Endothelial cell of hepatic sinusoid (primary cell): Measurements from ENCODE around the gene TEX55.
"Not testable (repeated sequence)": the region's sequence is repeated elsewhere in the genome, so short reads cannot be mapped to it uniquely, and the experiment has no call there.

ENCODE experiments used
- in situ Hi-C: cut with HindIII; loops from 2 replicates; pipeline ENCODE4 v1.10.0; 2017; ENCODE audit warnings: low sequenced_read_pairs

Gene TEX55

GRCh38 chr3:119160361-119160760, 14.4 kb downstream of the TEX55 start:
- in situ Hi-C loops: no loop called here

GRCh38 chr3:119160815-119161214, 14.8 kb downstream of the TEX55 start:
- in situ Hi-C loops: no loop called here

- in situ Hi-C loops: no loop called here
Measured at GRCh38 chr3:119161240-119161639, 15.3 kb downstream of the TEX55 start.

GRCh38 chr3:119164745-119165144, 18.8 kb downstream of the TEX55 start:
- in situ Hi-C loops: not testable (repeated sequence)

- in situ Hi-C loops: no loop called here
Measured at GRCh38 chr3:119170821-119171220, 24.9 kb downstream of the TEX55 start.

GRCh38 chr3:119173325-119173724, 27.4 kb downstream of the TEX55 start, which contains the start of gene UPK1B:
Gene UPK1B (plus strand): TSS chr3:119173598. CDS start chr3:119186742, 13,144 bp downstream.
- in situ Hi-C loops: no loop called here

- in situ Hi-C loops: no loop called here
Measured at GRCh38 chr3:119175872-119176756, 30.1 kb downstream of the TEX55 start.

GRCh38 chr3:119176778-119177177, 30.8 kb downstream of the TEX55 start:
- in situ Hi-C loops: no loop called here

- in situ Hi-C loops: no loop called here
Measured at GRCh38 chr3:119177321-119177720, 31.4 kb downstream of the TEX55 start.

GRCh38 chr3:119181765-119182164, 35.8 kb downstream of the TEX55 start:
- in situ Hi-C loops: no loop called here

- in situ Hi-C loops: no loop called here
Measured at GRCh38 chr3:119184111-119184510, 38.1 kb downstream of the TEX55 start.

GRCh38 chr3:119184796-119185570, 39.0 kb downstream of the TEX55 start:
- in situ Hi-C loops: no loop called here

- in situ Hi-C loops: no loop called here
Measured at GRCh38 chr3:119187266-119187665, 41.3 kb downstream of the TEX55 start.

- in situ Hi-C loops: no loop called here
Measured at GRCh38 chr3:119191800-119192199, 45.8 kb downstream of the TEX55 start.

- in situ Hi-C loops: no loop called here
Measured at GRCh38 chr3:119194237-119195150, 48.5 kb downstream of the TEX55 start.

GRCh38 chr3:119195151-119195476, 49.1 kb downstream of the TEX55 start:
- in situ Hi-C loops: no loop called here

- in situ Hi-C loops: no loop called here
Measured at GRCh38 chr3:119195911-119196310, 49.9 kb downstream of the TEX55 start.
